ENCODE measurements around the gene PPP2R3A.
"Not testable (repeated sequence)": the region's sequence is repeated elsewhere in the genome, so short reads cannot be mapped to it uniquely, and the experiment has no call there.

- not testable (repeated sequence) for TF ChIP-seq CTCF, POLR2A (IDR thresholded peaks at IDR 0.05)
Observed at GRCh38 chr3:136083641-136084382, 118.3 kb downstream of the PPP2R3A start.

Data from body of pancreas (tissue), 4 donors.